HG03354 (cell line): ENCODE data around the gene RAET1L.
"Not testable (repeated sequence)": the region's sequence is repeated elsewhere in the genome, so short reads cannot be mapped to it uniquely, and the experiment has no call there.

Source experiments
- ATAC-seq: cut with Tn5 transposase; IDR thresholded peaks from one replicate; pipeline ENCODE4 v1.9.1; 2021; ENCODE audit warnings: mild to moderate bottlenecking; ENCODE audit not compliant: unreplicated experiment, poor library complexity, severe bottlenecking

The RAET1L gene

DNA sequence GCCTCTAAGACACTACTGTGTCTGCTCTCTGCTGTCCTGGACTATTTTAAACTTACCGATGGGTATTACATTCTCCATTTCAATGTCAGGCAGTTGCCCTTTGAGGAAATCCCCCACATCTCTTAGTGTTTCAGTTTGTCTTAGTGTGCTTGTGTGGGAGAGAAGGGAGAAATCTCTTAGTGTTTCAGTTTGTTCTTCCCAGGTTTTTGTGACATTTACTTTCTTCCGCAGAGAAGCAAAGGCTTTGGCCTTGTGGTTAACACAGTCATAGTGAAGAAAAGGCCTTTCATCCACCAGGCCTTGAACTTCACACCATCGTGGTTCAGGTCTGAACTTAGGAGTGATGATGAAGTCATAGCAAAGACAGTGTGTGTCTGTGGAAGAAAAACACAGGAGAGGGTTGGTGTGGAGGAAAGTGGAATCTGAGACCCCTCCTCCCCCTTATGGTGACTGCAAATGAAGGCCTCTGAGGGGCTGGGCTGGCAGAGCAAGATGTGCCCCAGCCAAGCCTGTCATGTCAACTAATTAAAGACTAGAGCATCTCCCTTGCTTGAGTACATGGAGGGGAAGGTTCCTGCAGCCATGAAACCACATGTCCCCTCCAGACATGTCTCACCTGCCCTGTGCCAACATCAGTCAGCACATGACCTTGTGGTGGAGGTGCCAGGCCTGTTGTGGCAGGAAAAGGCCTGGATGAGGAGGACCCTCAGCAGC lies 23.9 kb downstream of the RAET1L start:
- ATAC-seq: no peak

DNA sequence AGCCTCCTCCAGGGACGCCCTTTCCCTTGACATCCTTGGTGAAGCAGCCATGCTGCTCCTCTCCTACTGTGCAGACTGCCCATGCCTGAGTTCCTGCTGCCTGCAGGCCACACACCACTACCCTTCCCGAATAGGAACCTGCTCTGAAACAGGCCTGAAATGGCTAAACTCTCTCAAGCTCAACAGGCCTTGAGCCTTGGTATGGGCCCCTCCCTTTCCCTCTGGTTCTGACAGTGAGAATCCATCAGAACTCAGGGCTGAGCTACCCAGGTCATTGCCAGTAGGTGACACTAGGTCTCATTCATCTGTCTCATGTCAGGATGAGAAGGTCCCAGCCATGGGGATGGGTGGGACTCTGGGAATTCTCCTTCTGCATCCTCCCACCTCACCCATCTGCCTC lies 25.7 kb downstream of the RAET1L start:
- ATAC-seq: no peak

DNA sequence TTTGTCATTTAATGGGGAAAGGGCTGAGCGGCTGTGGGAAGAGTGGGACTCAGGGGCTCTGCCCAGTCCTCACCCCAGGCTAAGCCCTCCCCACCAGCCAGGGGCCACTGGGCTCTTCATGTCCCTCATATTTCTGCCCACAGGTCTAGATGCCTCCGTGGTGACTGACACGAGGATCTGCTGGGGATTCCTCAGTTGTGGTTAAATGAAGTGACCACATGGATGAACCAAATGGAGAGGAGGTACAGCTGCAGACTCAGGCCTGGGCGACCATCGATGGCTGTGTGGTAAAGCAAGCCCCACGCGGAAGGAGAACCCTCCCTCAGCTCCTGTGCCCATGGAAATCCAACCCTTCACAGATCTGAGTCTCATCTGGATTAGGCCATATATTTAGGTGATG lies 29.4 kb downstream of the RAET1L start:
- no peak for ATAC-seq

DNA sequence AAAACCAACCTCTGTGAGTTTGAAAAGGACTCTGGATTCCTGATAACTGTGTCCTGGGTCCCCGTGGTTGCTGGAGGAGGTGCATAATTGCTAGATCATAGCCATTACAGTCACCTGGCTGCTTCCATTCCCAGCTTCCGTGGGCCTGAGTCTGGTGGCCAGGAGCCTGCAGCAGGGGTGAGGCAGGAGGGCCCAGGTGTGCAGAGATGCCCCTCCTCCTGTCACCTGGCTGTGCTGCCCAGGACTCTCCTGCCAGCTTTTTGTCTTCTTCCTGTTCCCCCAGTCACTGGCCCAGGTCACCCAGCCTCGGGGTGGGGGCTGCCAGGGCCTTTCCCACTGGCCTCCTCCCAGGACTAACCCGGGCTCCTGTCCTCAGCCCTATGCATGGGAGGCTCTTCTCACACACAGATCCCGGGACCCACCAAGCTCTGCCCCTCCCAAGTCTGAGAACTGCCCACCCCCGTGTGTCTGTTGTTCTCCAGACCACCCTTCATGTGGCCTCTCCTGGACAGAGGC lies 30.0 kb downstream of the RAET1L start:
- ATAC-seq: no peak

DNA sequence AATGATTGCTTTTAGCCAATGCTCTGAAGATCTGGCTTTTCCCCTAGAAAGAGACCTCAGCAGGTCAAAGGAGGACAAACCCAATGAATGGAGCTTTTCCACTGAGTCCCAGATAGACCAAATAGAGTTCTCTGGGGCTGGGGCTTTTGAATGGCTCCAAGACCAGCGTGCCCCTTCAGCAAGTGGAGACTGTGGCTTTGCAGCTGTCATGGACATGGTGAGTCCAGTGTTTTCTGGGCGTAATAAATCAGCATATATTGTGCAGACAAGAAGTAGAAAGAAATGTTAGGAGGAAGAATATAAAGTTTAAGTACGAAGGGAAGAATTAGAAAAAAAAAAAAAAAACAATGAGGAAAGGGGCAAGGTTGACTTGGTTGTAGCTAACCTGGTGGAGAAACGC lies 33.5 kb downstream of the RAET1L start:
- ATAC-seq: no peak

DNA sequence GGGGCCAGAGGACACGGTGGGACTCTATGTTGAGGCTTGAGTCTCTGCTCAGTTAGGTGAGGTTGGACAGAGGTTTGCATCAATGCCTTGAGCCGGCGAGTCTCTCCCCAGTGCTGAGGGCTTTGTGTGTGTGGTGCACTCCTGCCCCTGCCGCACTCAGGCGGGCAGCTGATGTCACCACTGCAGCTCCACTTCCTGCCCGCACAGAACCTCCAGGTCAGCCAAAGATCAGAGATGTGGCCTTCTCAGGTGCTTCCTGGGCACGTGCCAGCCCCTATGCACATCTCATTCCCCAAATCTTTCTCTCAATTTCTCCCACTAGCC lies 33.9 kb downstream of the RAET1L start:
- not testable (repeated sequence) for ATAC-seq

DNA sequence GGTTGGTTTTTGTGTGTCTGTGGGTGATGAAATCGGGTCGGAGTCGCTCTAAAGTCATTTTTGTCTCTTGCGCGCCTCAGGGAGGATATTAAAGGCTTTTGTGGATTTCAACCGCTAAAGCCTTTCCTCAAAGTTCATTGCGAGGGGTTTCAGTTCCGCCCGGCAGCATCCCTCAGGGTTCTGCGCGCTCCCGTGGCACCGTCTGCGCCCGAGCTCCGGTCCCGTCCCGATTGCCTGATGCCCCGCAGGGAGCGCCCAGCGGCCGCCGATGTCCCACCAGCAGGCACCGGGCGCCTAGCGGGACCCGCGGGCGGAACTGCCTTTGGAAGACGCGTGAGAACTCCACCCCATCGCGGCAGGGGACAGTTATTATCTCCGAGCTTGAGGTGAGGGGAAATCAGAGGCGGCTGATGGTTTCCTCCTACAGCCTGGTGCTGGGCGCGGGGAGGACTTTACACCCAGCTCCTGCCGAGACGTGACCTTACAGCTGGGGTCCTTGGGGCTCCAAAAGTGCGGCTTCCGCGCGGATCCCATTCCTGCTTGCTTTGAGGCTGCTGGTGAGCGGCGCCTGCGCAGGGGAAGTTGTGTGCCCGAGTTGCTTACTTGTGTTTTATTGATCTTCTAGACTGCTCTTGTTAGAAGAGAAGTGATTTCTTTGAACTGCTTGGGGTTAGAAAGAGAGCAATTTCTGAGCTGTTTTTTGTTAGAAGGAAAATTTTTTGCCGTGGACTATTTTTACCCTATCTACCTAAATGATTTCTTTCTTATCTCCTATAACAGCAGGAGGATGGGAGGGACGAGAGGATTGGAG lies 34.5 kb downstream of the RAET1L start:
- no peak for ATAC-seq

DNA sequence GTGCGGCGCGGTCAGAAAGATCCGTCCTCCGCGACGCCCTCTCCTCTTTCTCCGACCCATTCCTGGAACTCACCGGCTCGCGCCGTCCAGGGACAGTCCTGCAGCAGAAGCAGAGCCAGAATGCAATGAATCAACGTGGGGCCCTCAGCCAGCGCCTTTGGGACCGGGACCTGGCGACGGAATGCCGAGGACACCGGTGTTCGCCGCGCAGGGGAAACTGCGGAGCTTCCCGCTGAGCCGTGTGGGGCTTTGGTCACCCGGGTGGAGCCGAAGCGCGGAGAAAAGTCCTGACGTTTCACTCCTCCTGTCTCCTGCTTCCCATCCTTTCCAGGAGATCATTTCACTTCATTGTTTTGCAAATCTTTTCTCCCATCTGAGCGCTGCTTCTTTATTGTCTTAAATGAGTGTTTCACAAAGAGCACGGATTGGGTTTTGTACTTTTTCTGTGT lies 35.1 kb downstream of the RAET1L start:
- ATAC-seq: no peak

DNA sequence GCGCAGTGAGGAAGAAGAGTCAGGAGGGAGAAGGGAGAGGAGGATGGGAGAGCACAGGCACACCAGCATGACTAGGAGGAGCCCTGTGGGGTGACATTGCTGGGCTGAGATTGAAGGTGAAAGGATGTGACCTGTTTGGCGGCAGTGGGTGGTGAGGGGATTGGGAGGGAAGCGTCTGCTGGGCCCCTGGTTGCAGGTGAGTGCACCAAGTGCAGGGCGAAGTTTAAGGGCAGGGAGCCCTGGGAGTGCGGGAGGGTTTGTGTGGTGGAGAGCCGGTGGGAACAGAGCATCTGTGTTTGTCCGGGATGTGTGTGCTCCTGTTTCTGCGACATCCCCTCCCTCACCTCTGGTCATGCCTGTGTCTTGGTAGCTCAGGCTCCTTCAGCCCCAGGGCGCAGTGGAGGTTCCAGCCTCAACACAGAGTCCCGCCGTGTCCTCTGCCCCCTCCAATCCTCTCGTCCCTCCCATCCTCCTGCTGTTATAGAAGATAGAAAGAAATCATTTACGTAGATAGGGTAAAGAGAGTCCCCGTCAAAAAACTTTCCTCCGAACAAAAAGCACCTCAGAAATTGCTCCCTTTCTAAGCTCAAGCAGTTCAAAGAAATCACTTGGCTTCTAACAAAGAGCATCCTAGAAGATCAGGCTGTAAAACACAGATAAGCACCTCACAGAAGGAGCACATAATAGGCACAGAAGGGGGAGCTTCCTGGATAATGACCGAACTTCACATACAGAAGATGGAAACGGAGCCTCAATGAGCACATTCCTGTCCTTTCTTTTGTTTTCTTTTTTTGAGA lies 36.6 kb downstream of the RAET1L start:
- ATAC-seq: no peak

DNA sequence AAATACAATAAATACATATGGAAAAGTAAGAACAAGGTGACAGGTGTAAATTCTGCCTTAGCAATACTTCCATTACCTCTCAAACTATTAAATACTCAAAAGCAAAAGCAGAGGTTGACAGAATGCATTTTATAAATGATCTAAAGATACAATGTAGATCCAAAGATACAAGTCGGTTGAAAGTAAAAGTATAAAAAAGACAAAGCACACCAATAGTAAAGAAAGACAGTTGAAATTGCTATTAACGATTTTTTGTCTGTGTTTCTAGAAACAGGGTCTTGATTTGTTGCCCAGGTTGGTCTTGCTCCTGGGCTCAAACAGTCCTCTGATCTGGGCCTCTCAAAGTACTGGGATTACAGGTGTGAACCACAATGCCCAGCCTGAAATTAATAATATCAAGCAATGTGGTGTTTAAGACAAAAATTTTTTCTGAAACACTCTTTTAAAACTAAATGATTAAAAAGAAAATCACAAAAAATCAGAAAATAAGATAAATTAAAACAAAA lies 37.7 kb downstream of the RAET1L start:
- no peak for ATAC-seq

DNA sequence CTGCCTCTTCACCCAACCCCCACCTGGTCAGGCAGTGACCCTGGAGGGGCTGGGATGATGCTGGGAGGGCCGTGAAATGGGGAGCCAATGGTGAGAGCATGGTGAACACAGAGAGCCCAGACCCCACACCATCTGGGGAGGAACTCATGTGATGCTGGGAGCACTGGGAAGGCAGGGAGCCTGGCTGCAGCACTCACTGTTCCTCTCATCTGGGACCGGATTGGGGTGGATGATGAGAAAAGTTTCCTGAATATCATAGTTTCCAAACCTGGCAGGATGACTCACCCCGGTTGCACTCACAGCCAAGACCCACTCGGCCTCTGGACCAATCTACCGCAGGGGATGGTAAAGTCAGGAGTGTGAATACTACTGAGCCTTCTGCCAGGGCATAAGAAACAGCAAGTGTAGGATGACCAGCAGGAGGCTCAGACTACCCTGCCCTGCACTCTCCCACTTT lies 39.8 kb downstream of the RAET1L start:
- no peak for ATAC-seq

DNA sequence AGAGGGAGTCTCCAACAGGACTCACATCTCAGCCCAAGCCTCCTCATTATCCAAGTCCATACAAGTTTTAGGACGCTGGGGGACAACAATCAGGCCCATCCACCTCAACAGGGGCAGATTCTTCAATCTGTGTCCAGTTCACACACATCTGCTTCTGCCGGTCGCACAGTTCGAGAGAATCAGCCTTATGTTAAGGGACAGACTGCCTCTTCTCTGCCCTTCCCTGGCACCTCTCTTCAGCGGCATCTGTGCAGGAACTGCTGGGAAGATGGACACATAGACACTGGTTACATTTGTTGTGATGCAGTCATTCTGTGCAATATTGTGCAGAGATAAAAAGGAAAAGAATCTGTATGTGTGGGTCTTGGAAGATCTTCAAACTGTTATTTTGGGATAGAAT lies 40.6 kb downstream of the RAET1L start:
- no peak for ATAC-seq

DNA sequence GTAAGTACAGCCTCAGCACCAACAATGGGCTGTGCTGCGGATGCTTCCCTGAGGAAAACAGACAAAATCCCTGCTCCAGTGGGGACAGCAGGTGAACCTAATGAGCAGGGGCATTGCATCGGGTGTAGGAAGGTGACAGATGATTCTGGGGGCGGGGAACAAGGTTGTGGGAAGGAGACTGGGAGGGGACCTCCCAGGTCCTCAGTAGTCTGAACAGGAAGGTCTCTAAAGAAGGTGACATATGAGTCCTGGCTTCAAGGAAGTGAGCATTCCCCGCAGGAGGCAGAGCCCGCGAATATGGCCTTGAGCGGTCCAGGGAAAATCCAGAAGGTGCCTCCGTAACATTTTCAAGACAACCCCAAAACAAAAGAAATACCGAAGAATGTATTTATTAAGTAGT lies 42.2 kb downstream of the RAET1L start:
- no peak for ATAC-seq

DNA sequence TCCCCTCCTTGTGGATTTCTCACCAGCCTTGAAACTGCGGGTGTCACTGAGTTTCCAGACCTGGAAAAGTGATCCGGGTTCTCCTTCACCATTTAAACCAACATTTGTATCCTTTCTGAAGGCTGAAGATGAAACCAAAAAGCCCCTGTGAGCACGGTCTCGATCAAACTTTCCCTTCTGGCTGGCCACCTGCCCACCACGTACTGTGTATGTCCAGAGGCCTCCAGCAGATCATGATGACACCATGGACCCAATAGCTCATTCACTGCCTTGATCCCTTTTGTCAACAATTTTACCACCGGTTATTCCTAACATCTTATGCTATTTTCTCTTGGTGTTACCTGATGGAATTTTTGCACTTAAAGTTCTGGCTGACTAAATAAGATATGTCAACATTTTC lies 46.0 kb downstream of the RAET1L start:
- ATAC-seq: no peak

DNA sequence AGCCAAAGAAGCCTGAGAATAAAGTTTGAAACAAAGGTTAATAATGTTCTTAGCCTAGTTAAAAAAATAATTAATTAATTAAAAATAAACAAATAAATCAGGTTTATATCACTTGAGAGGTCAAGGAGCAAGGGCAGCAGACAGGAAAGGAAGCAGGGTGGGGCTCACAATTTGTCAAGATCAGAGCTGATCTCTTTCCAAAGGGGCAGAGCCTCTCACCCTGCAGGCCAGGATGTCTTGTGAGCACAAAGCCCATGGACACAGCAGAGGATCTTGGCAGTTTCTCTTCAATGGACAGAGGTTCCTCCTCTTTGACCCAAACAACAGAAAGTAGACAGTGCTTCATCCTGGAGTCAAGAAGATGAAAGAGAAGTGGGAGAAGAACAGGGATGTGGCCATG lies 46.7 kb downstream of the RAET1L start:
- no peak for ATAC-seq

DNA sequence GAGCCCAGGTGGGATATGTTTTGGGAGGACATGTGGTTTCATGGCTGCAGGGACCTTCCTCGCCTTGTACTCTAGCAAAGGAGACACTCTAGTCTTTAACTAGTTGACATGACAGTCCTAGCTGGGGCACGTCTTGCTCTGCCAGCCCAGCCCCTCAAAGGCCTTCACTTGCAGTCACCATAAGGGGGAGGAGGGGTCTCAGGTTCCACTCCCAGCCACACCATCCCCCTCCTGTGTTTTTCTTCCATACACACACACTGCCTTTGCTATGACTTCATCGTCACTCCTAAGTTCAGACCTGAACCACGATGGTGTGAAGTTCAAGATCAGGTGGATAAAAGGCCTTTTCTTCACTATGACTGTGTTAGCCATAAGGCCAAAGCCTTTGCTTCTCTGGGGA lies 48.1 kb downstream of the RAET1L start:
- ATAC-seq: no peak

DNA sequence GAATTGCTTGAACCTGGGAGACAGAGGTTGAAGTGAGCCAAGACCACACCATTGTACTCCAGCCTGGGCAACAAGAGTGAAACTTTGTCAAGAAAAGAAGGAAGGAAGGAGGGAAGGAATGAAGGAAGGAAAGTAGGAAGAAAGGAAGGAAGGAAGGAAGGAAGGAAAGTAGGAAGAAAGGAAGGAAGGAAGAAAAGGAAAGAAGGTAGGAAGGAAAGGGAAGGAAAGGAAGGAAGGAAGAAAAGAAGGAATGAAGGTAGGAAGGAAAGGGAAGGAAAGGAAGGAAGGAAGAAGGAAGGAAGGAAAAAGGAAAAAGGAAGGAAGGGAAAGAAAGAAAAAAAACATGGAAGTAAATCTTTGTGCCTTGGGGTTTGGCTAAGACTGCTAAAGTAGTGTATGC lies 49.9 kb downstream of the RAET1L start:
- no peak for ATAC-seq

DNA sequence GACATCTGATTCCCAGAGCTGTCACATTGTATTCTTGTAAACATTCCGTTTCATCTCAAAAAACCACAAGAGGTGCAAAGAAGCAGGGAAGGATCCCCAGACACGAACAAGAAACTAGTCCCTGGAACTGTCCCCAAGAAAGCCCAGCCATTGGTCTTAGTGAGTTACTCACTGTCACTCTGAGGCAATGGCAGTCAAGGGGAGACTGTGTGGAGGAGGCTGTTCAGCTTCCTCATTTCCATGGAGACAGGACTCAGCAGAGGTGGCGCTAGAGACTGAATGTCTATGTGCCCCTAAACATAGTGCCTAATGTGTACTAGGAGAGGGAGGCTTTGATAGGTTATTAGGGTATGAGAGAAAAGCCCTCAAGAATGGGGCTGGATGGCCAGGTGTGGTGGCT lies 50.5 kb downstream of the RAET1L start:
- ATAC-seq: no peak

DNA sequence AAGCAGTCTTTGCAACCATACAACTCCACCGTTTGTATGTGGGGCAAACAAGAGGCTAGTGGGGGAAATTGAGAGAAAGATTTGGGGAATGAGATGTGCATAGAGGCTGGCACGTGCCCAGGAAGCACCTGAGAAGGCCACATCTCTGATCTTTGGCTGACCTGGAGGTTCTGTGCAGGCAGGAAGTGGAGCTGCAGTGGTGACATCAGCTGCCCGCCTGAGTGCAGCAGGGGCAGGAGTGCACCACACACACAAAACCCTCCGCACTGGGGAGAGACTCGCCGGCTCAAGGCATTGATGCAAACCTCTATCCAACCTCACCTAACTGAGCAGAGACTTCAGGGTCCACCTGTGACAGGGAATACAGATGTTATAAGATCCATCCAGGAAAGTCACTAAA lies 50.9 kb downstream of the RAET1L start:
- ATAC-seq: not testable (repeated sequence)

DNA sequence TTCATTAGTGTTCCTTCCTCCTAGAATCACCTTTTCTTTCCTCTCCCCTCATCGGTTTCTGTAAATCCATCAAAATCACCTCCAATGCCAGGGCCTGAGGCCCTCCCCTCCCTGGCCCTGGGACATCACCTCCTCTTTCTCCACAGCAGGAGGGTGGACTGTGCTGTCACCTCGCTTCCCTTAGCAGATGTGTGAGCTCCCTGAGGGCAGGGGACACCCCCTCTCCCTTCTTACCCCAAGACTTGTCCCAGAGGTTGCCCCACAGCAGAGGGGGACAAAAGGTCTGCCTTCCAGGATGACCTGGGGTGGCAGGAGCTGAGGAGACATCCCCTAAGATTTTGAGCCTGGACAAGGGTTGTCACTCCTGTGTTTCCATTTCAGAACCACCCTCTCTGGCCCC lies 55.7 kb downstream of the RAET1L start:
- ATAC-seq: no peak
